ENCODE data around the gene ITPRIPL1. TPM values are rescaled to one million over a fixed set of nuclear protein-coding genes. Genes with fewer than 3 reads are reported as not detected.

The ITPRIPL1 gene
- 4.7 TPM for total RNA-seq

GRCh38 chr2:96325041-96325883, at the start of gene ITPRIPL1:
Gene ITPRIPL1, plus strand, starts transcription at chr2:96325317. Its CDS starts 523 bp downstream, at chr2:96325840.

GRCh38 chr2:96305091-96305978, 19.8 kb upstream of the ITPRIPL1 start, which contains the start of gene SNRNP200:
Gene SNRNP200, minus strand, starts transcription at chr2:96305546. Its CDS starts 109 bp downstream, at chr2:96305437.

Other genes with a start within 250 kb of the ITPRIPL1 start
- not detected for gene ADRA2B, start 208.7 kb upstream of the ITPRIPL1 start, total RNA-seq
- gene ASTL, start 186.8 kb upstream of the ITPRIPL1 start, total RNA-seq: not detected
- gene DUSP2, start 179.9 kb upstream of the ITPRIPL1 start, total RNA-seq: 4.4 TPM
- gene STARD7, start 116.5 kb upstream of the ITPRIPL1 start, total RNA-seq: 183 TPM
- 21.3 TPM for gene TMEM127, start 59.3 kb upstream of the ITPRIPL1 start, total RNA-seq
- 93.9 TPM for gene CIAO1, start 59.1 kb upstream of the ITPRIPL1 start, total RNA-seq
- gene SNRNP200, start 19.8 kb upstream of the ITPRIPL1 start, total RNA-seq: 102 TPM
- 5.6 TPM for gene NCAPH, start 10.4 kb downstream of the ITPRIPL1 start, total RNA-seq
- gene NEURL3, start 180.0 kb downstream of the ITPRIPL1 start, total RNA-seq: not detected
- 2.2 TPM for gene ARID5A, start 211.4 kb downstream of the ITPRIPL1 start, total RNA-seq